Stimulated activated CD8-positive, alpha-beta memory T cell treated with anti-CD3 and anti-CD28 coated beads, Interleukin-15, amount 100 ng/mL, for 48 hours (primary cell): ENCODE results near the gene MSX2.

ENCODE experiments used
- DNase-seq, 2 donors: peaks; one replicate each; pipeline ENCODE4 v3.0.0-alpha.2; 2020; ENCODE audit warnings: low read depth in 2 of 2

Gene MSX2

GRCh38 chr5:174718880-174719610, 5.3 kb upstream of the MSX2 start:
- no peak for DNase-seq

GRCh38 chr5:174719793-174720611, 4.4 kb upstream of the MSX2 start:
- DNase-seq = no peak

- DNase-seq = no peak
Observed at GRCh38 chr5:174720612-174721529, 3.5 kb upstream of the MSX2 start.

GRCh38 chr5:174721530-174722432, 2.6 kb upstream of the MSX2 start:
- no peak for DNase-seq

GRCh38 chr5:174722500-174722899, 1.9 kb upstream of the MSX2 start:
- DNase-seq = no peak

- no peak for DNase-seq
Observed at GRCh38 chr5:174723315-174723978, 935 bp upstream of the MSX2 start.

- DNase-seq = no peak
Observed at GRCh38 chr5:174723979-174724483, 351 bp upstream of the MSX2 start.

- no peak for DNase-seq
Observed at GRCh38 chr5:174725261-174725990, 1.0 kb downstream of the MSX2 start.

- no peak for DNase-seq
Observed at GRCh38 chr5:174725991-174726601, 1.7 kb downstream of the MSX2 start.

GRCh38 chr5:174726916-174727793, 2.8 kb downstream of the MSX2 start:
- no peak for DNase-seq

GRCh38 chr5:174727794-174728680, 3.7 kb downstream of the MSX2 start:
- no peak for DNase-seq

- DNase-seq = no peak
Observed at GRCh38 chr5:174729075-174729680, 4.8 kb downstream of the MSX2 start.

- no peak for DNase-seq
Observed at GRCh38 chr5:174731214-174732035, 7.0 kb downstream of the MSX2 start.

GRCh38 chr5:174732036-174733020, 7.9 kb downstream of the MSX2 start:
- no peak for DNase-seq
